HepG2 (cell line): ENCODE measurements around the gene SACS. TPM values are rescaled to one million over a fixed set of nuclear protein-coding genes. Genes with fewer than 3 reads are reported as not detected.

Experiments
- DNMT1 ChIP-seq: sonication (generic); formaldehyde crosslinking; IDR thresholded peaks from 2 replicates; pipeline ENCODE4 v1.5.1; 2020; ENCODE audit warnings: mild to moderate bottlenecking, missing genetic modification reagents
- HDAC1 ChIP-seq: sonication (generic); formaldehyde crosslinking; IDR thresholded peaks from 2 replicates; pipeline ENCODE4 v1.5.1; 2020; ENCODE audit warnings: mild to moderate bottlenecking, missing genetic modification reagents
- HOXD1 ChIP-seq: sonication (generic); formaldehyde crosslinking; IDR thresholded peaks from 2 replicates; pipeline ENCODE4 v1.5.0; 2020; ENCODE audit warnings: missing genetic modification reagents
- IKZF4 ChIP-seq: sonication (generic); formaldehyde crosslinking; IDR thresholded peaks from 2 replicates; pipeline ENCODE4 v1.5.1; 2020; ENCODE audit warnings: borderline replicate concordance, mild to moderate bottlenecking, low read depth, missing genetic modification reagents; ENCODE audit errors: not compliant biosample characterization
- KDM5A ChIP-seq: fragments of 200-600 bp; sonication (generic); IDR thresholded peaks from 2 replicates; pipeline ENCODE4 v1.7.0; 2018; ENCODE audit warnings: antibody characterized with exemption, mild to moderate bottlenecking, low read length, borderline replicate concordance
- RBM39 ChIP-seq: fragments of 200-400 bp; formaldehyde crosslinking; IDR thresholded peaks from one replicate; pipeline ENCODE4 v1.6.1; 2018; ENCODE audit warnings: antibody characterized with exemption, mild to moderate bottlenecking, low read depth, low read length; ENCODE audit not compliant: poor library complexity, severe bottlenecking
- TGIF2 ChIP-seq: IDR thresholded peaks from 2 replicates; pipeline ENCODE4 v1.6.1; 2016; ENCODE audit warnings: control low read depth, missing compliant biosample characterization
- XBP1 ChIP-seq: sonication (generic); formaldehyde crosslinking; IDR thresholded peaks from 2 replicates; pipeline ENCODE4 v1.5.0; 2020; ENCODE audit warnings: missing genetic modification reagents
- ZNF329 ChIP-seq: sonication (generic); formaldehyde crosslinking; IDR thresholded peaks from 2 replicates; pipeline ENCODE4 v1.9.0; 2021; ENCODE audit warnings: low read depth, mild to moderate bottlenecking, missing genetic modification reagents
- ZNF598 ChIP-seq: sonication (generic); formaldehyde crosslinking; IDR thresholded peaks from 2 replicates; pipeline ENCODE4 v1.5.1; 2020; ENCODE audit warnings: mild to moderate bottlenecking, missing genetic modification reagents, borderline replicate concordance
- ZNF605 ChIP-seq: sonication (generic); formaldehyde crosslinking; IDR thresholded peaks from 2 replicates; pipeline ENCODE4 v1.8.0; 2022; ENCODE audit warnings: mild to moderate bottlenecking, missing genetic modification reagents
- ZNF615 ChIP-seq: sonication (generic); formaldehyde crosslinking; IDR thresholded peaks from 2 replicates; pipeline ENCODE4 v1.5.0; 2020; ENCODE audit warnings: mild to moderate bottlenecking, missing genetic modification reagents, borderline replicate concordance
- ZNF766 ChIP-seq: sonication (generic); formaldehyde crosslinking; IDR thresholded peaks from 2 replicates; pipeline ENCODE4 v1.5.0; 2020; ENCODE audit warnings: missing genetic modification reagents, borderline replicate concordance
- ZNF777 ChIP-seq: sonication (generic); formaldehyde crosslinking; IDR thresholded peaks from 2 replicates; pipeline ENCODE4 v1.4.0; 2020; ENCODE audit warnings: missing genetic modification reagents
- polyA plus RNA-seq, 8 experiments: library from polyadenylated mRNA; depleted of rRNA in 3 of 8; stranded (reverse) in 7 of 8; unstranded in 1 of 8; fragments of >200 nt; fragmentation: Illumina TruSeq in 4 of 8; extraction: Trizol in 4 of 8; gene quantifications; 2 replicates each; pipeline versions ENCODE4 v1.2.1 to v1.2.3, GENCODE V29; 2011 to 2016; ENCODE audit warnings: low read depth in 4 of 8, missing spikeins in 1 of 8, mixed read lengths in 1 of 8; ENCODE audit not compliant: insufficient read depth in 1 of 8
- total RNA-seq, 5 experiments: library from RNA; depleted of rRNA; stranded (reverse); fragments of >200 nt; fragmentation: Illumina TruSeq; extraction: Trizol; gene quantifications; 2 replicates each; pipeline ENCODE4 v1.2.3, GENCODE V29; 2016; ENCODE audit warnings: low read depth in 1 of 5
- TF ChIP-seq, protein P1 (sequence below), 2 experiments: sonication (generic) in 1 of 2; formaldehyde crosslinking in 1 of 2; IDR thresholded peaks; 2 replicates each; pipeline versions ENCODE4 v1.4.0 to v1.6.1; 2018 to 2020; ENCODE audit warnings: missing genetic modification reagents in 2 of 2, borderline replicate concordance in 1 of 2, low read depth in 1 of 2, mild to moderate bottlenecking in 1 of 2, missing biosample characterization in 1 of 2
- TF ChIP-seq, protein P2 (sequence below): sonication (generic); formaldehyde crosslinking; IDR thresholded peaks from 2 replicates; pipeline ENCODE4 v1.5.0; 2020; ENCODE audit warnings: mild to moderate bottlenecking, missing genetic modification reagents, borderline replicate concordance
- TF ChIP-seq, protein P3 (sequence below): sonication (generic); formaldehyde crosslinking; IDR thresholded peaks from 2 replicates; pipeline ENCODE4 v1.5.0; 2020; ENCODE audit warnings: mild to moderate bottlenecking, missing genetic modification reagents, moderate library complexity
- TF ChIP-seq, protein P4 (sequence below): sonication (generic); formaldehyde crosslinking; IDR thresholded peaks from 2 replicates; pipeline ENCODE4 v1.4.0; 2020; ENCODE audit warnings: missing genetic modification reagents

The SACS gene
- total and polyA plus RNA-seq, 2 of the 13 experiments (the other 11 are each of a cell fraction or from before 2014, with no cell fraction given), result 4.0 to 15.7 TPM

DNA sequence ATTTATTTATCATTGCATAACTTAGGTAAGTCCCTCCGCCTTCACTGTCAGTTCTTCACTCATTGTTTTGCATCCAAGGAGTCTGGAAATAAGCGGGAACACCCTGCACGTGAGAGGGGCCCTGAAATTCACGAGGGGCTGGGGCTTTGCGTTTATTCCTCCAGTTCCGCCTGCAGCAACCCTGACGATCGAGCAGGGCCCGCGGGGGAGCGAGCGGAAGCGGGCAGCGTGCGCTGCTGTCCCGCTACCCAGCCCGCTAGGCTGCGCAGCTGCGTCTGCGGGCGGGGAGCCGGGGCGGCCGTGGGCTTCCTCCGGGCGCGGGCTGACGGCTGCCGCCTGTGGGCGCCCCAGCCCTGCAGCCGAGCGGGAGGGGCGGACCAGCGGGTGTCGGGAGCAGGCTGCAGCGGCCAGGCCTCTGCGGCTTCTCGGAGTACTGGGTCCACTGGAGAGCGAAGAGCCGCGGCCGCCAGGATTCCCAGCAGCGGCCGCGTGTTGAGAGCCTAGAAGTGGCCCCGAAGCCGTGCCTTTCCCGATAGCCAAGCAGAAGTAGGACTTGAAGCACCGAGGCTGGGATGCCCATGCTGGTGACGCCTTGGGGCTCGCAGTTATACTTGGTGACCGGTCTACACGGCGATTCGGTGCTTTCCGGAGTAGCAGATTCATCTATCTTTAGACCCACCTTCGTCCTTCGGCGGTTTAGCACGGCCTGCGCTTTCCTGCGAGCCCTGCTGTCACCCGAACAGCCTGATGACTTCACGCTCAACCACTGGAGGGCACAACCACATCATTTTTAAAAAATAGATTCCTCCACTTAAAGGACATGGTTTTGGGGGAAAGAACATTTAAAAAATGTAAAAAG is 32.9 kb upstream of the SACS start (continued):
- TF ChIP-seq, protein P1, sequence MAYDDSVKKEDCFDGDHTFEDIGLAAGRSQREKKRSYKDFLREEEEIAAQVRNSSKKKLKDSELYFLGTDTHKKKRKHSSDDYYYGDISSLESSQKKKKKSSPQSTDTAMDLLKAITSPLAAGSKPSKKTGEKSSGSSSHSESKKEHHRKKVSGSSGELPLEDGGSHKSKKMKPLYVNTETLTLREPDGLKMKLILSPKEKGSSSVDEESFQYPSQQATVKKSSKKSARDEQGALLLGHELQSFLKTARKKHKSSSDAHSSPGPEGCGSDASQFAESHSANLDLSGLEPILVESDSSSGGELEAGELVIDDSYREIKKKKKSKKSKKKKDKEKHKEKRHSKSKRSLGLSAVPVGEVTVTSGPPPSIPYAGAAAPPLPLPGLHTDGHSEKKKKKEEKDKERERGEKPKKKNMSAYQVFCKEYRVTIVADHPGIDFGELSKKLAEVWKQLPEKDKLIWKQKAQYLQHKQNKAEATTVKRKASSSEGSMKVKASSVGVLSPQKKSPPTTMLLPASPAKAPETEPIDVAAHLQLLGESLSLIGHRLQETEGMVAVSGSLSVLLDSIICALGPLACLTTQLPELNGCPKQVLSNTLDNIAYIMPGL (CRISPR knock-in tag; IDR thresholded peaks at IDR 0.05; ENCODE audit: borderline replicate concordance in 1 of 2, low read depth in 1 of 2), result peak; percentile 64 to 70; a peak in 2 of 4 replicates
- TF ChIP-seq IKZF4 (peak; percentile 89), ZNF777 (CRISPR knock-in tag) (peak; percentile 61), HOXD1 (CRISPR knock-in tag) (no peak), XBP1 (CRISPR knock-in tag) (no peak), HDAC1 (CRISPR knock-in tag) (peak; percentile 44; the same call in 1 of the 2 replicates), ZNF615 (CRISPR knock-in tag) (no peak), ZNF598 (peak; percentile 82; the same call in 1 of the 2 replicates), KDM5A (peak; percentile 43; the same call in 1 of the 2 replicates), ZNF605 (peak; percentile 46; the same call in 1 of the 2 replicates), ZNF329 (no peak), DNMT1 (CRISPR knock-in tag) (peak; percentile 75; the same call in 1 of the 2 replicates), RBM39 (peak; percentile 59), TGIF2 (CRISPR knock-in tag) (peak; percentile 53; the same call in 1 of the 2 replicates), ZNF766 (no peak)
- TF ChIP-seq, protein P2, sequence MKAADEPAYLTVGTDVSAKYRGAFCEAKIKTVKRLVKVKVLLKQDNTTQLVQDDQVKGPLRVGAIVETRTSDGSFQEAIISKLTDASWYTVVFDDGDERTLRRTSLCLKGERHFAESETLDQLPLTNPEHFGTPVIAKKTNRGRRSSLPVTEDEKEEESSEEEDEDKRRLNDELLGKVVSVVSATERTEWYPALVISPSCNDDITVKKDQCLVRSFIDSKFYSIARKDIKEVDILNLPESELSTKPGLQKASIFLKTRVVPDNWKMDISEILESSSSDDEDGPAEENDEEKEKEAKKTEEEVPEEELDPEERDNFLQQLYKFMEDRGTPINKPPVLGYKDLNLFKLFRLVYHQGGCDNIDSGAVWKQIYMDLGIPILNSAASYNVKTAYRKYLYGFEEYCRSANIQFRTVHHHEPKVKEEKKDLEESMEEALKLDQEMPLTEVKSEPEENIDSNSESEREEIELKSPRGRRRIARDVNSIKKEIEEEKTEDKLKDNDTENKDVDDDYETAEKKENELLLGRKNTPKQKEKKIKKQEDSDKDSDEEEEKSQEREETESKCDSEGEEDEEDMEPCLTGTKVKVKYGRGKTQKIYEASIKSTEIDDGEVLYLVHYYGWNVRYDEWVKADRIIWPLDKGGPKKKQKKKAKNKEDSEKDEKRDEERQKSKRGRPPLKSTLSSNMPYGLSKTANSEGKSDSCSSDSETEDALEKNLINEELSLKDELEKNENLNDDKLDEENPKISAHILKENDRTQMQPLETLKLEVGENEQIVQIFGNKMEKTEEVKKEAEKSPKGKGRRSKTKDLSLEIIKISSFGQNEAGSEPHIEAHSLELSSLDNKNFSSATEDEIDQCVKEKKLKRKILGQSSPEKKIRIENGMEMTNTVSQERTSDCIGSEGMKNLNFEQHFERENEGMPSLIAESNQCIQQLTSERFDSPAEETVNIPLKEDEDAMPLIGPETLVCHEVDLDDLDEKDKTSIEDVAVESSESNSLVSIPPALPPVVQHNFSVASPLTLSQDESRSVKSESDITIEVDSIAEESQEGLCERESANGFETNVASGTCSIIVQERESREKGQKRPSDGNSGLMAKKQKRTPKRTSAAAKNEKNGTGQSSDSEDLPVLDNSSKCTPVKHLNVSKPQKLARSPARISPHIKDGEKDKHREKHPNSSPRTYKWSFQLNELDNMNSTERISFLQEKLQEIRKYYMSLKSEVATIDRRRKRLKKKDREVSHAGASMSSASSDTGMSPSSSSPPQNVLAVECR (CRISPR knock-in tag), result peak; percentile 61; the same call in 1 of the 2 replicates
- TF ChIP-seq, protein P3, sequence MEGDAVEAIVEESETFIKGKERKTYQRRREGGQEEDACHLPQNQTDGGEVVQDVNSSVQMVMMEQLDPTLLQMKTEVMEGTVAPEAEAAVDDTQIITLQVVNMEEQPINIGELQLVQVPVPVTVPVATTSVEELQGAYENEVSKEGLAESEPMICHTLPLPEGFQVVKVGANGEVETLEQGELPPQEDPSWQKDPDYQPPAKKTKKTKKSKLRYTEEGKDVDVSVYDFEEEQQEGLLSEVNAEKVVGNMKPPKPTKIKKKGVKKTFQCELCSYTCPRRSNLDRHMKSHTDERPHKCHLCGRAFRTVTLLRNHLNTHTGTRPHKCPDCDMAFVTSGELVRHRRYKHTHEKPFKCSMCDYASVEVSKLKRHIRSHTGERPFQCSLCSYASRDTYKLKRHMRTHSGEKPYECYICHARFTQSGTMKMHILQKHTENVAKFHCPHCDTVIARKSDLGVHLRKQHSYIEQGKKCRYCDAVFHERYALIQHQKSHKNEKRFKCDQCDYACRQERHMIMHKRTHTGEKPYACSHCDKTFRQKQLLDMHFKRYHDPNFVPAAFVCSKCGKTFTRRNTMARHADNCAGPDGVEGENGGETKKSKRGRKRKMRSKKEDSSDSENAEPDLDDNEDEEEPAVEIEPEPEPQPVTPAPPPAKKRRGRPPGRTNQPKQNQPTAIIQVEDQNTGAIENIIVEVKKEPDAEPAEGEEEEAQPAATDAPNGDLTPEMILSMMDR, result peak; percentile 68
- TF ChIP-seq, protein P4, sequence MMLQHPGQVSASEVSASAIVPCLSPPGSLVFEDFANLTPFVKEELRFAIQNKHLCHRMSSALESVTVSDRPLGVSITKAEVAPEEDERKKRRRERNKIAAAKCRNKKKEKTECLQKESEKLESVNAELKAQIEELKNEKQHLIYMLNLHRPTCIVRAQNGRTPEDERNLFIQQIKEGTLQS (CRISPR knock-in tag), result no peak
